Activated CD4-positive, alpha-beta T cell treated with anti-CD3 and anti-CD28 coated beads for 48 hours (primary cell): ENCODE results near the gene SSR4.
"Not testable (repeated sequence)": the region's sequence is repeated elsewhere in the genome, so short reads cannot be mapped to it uniquely, and the experiment has no call there.

Experiments
- DNase-seq: peaks from one replicate; pipeline ENCODE4 v3.0.0-alpha.2; 2020

The SSR4 gene

GRCh38 chrX:153794018-153794896, at the start of gene SSR4, which contains the start of gene IDH3G:
Gene SSR4, plus strand, starts transcription at chrX:153794668. Its CDS starts 20 bp downstream, at chrX:153794688.
Gene IDH3G, minus strand, starts transcription at chrX:153794375. Its CDS starts 49 bp downstream, at chrX:153794326.
- DNase-seq, result peak; percentile 93

GRCh38 chrX:153745067-153745433, 49.4 kb upstream of the SSR4 start:
- DNase-seq, result not testable (repeated sequence)

GRCh38 chrX:153746359-153746758, 48.1 kb upstream of the SSR4 start:
- no peak for DNase-seq

- not testable (repeated sequence) for DNase-seq
Observed at GRCh38 chrX:153746991-153747390, 47.5 kb upstream of the SSR4 start.

- not testable (repeated sequence) for DNase-seq
Observed at GRCh38 chrX:153749017-153749416, 45.5 kb upstream of the SSR4 start.

GRCh38 chrX:153750127-153750774, 44.2 kb upstream of the SSR4 start:
- DNase-seq, result no peak

- DNase-seq, result no peak
Observed at GRCh38 chrX:153755136-153755535, 39.3 kb upstream of the SSR4 start.

- DNase-seq, result no peak
Observed at GRCh38 chrX:153761863-153762262, 32.6 kb upstream of the SSR4 start.

GRCh38 chrX:153762626-153763173, 31.8 kb upstream of the SSR4 start:
- DNase-seq, result no peak

- DNase-seq, result no peak
Observed at GRCh38 chrX:153763298-153763932, 31.1 kb upstream of the SSR4 start.

GRCh38 chrX:153763989-153764755, 30.3 kb upstream of the SSR4 start, which contains the start of gene PLXNB3:
Gene PLXNB3, plus strand, starts transcription at chrX:153764249. Its CDS starts 1,287 bp downstream, at chrX:153765536.
- DNase-seq, result peak; percentile 82

GRCh38 chrX:153764786-153765137, 29.7 kb upstream of the SSR4 start:
- DNase-seq, result peak; percentile 1

GRCh38 chrX:153765138-153766079, 29.1 kb upstream of the SSR4 start:
- DNase-seq, result peak; percentile 1

GRCh38 chrX:153766098-153766817, 28.2 kb upstream of the SSR4 start:
- peak; percentile 49 for DNase-seq

- DNase-seq, result no peak
Observed at GRCh38 chrX:153766871-153767673, 27.4 kb upstream of the SSR4 start.

- DNase-seq, result no peak
Observed at GRCh38 chrX:153767674-153768055, 26.8 kb upstream of the SSR4 start.

- peak; percentile 2 for DNase-seq
Observed at GRCh38 chrX:153768311-153769157, 25.9 kb upstream of the SSR4 start.

GRCh38 chrX:153769158-153769864, 25.2 kb upstream of the SSR4 start:
- DNase-seq, result peak; percentile 1
